Measurements from ENCODE around the gene CBLB.

CBLB gene

GRCh38 chr3:105828703-105829102, 40.1 kb downstream of the CBLB start:
- Histone ChIP-seq H3K9ac (ENCODE audit: insufficient read length) (no peak overlapping the region), H3K27ac (no peak overlapping the region), H3K4me3 (no peak overlapping the region), H3K36me3 (ENCODE audit: insufficient read depth, low read length) (no peaks in the 10 kb centered on the region), H3K9me3 (ENCODE audit: low read depth, low read length) (no peaks in the 10 kb centered on the region)
- TF ChIP-seq FOXP2 (optimal IDR thresholded peaks at IDR 0.05; ENCODE audit: control extremely low read depth, extremely low read length, insufficient read depth): no peak
- no peak for TF ChIP-seq EZH2 (IDR thresholded peaks at IDR 0.05)
- TF ChIP-seq POLR2AphosphoS5 (IDR thresholded peaks at IDR 0.05; ENCODE audit: borderline replicate concordance, low read depth, low read length): no peak
- DNase-seq (ENCODE audit: low read depth, low spot score): no peak

GRCh38 chr3:105827959-105828358, 40.9 kb downstream of the CBLB start:
- TF ChIP-seq POLR2AphosphoS5 (IDR thresholded peaks at IDR 0.05; ENCODE audit: borderline replicate concordance, low read depth, low read length): no peak
- no peak for TF ChIP-seq FOXP2 (optimal IDR thresholded peaks at IDR 0.05; ENCODE audit: control extremely low read depth, extremely low read length, insufficient read depth)
- TF ChIP-seq EZH2 (IDR thresholded peaks at IDR 0.05): no peak
- H3K4me3 ChIP-seq: no peak overlapping the region
- DNase-seq (ENCODE audit: low read depth, low spot score): no peak
- no peak overlapping the region for H3K9ac ChIP-seq (ENCODE audit: insufficient read length)
- H3K27ac ChIP-seq: no peak overlapping the region
- no peaks in the 10 kb centered on the region for H3K9me3 ChIP-seq (ENCODE audit: low read depth, low read length)
- no peaks in the 10 kb centered on the region for H3K36me3 ChIP-seq (ENCODE audit: insufficient read depth, low read length)

GRCh38 chr3:105826778-105827634, 41.8 kb downstream of the CBLB start:
- Histone ChIP-seq H3K27ac (no peak overlapping the region), H3K4me3 (no peak overlapping the region), H3K36me3 (ENCODE audit: insufficient read depth, low read length) (no peaks in the 10 kb centered on the region), H3K9me3 (ENCODE audit: low read depth, low read length) (no peaks in the 10 kb centered on the region), H3K9ac (ENCODE audit: insufficient read length) (no peak overlapping the region)
- TF ChIP-seq POLR2AphosphoS5 (IDR thresholded peaks at IDR 0.05; ENCODE audit: borderline replicate concordance, low read depth, low read length) (no peak), FOXP2 (optimal IDR thresholded peaks at IDR 0.05; ENCODE audit: control extremely low read depth, extremely low read length, insufficient read depth) (no peak), EZH2 (IDR thresholded peaks at IDR 0.05) (no peak)
- no peak for DNase-seq (ENCODE audit: low read depth, low spot score)

- no peak overlapping the region for H3K27ac ChIP-seq
- no peak overlapping the region for H3K4me3 ChIP-seq
- no peak for TF ChIP-seq POLR2AphosphoS5 (IDR thresholded peaks at IDR 0.05; ENCODE audit: borderline replicate concordance, low read depth, low read length)
- TF ChIP-seq FOXP2 (optimal IDR thresholded peaks at IDR 0.05; ENCODE audit: control extremely low read depth, extremely low read length, insufficient read depth): no peak
- TF ChIP-seq EZH2 (IDR thresholded peaks at IDR 0.05): no peak
- H3K9me3 ChIP-seq (ENCODE audit: low read depth, low read length): no peaks in the 10 kb centered on the region
- no peak for DNase-seq (ENCODE audit: low read depth, low spot score)
- H3K9ac ChIP-seq (ENCODE audit: insufficient read length): no peak overlapping the region
- no peaks in the 10 kb centered on the region for H3K36me3 ChIP-seq (ENCODE audit: insufficient read depth, low read length)
Measured at GRCh38 chr3:105824129-105824528, 44.7 kb downstream of the CBLB start.

- H3K36me3 ChIP-seq (ENCODE audit: insufficient read depth, low read length): no peaks in the 10 kb centered on the region
- DNase-seq (ENCODE audit: low read depth, low spot score): no peak
- no peak overlapping the region for H3K9ac ChIP-seq (ENCODE audit: insufficient read length)
- H3K4me3 ChIP-seq: no peak overlapping the region
- no peak for TF ChIP-seq POLR2AphosphoS5 (IDR thresholded peaks at IDR 0.05; ENCODE audit: borderline replicate concordance, low read depth, low read length)
- TF ChIP-seq EZH2 (IDR thresholded peaks at IDR 0.05): no peak
- TF ChIP-seq FOXP2 (optimal IDR thresholded peaks at IDR 0.05; ENCODE audit: control extremely low read depth, extremely low read length, insufficient read depth): no peak
- H3K9me3 ChIP-seq (ENCODE audit: low read depth, low read length): no peaks in the 10 kb centered on the region
- no peak overlapping the region for H3K27ac ChIP-seq
Measured at GRCh38 chr3:105823149-105823867, 45.5 kb downstream of the CBLB start.

- TF ChIP-seq FOXP2 (optimal IDR thresholded peaks at IDR 0.05; ENCODE audit: control extremely low read depth, extremely low read length, insufficient read depth) (no peak), POLR2AphosphoS5 (IDR thresholded peaks at IDR 0.05; ENCODE audit: borderline replicate concordance, low read depth, low read length) (no peak), EZH2 (IDR thresholded peaks at IDR 0.05) (no peak)
- Histone ChIP-seq H3K27ac (no peak overlapping the region), H3K4me3 (no peak overlapping the region), H3K9ac (ENCODE audit: insufficient read length) (no peak overlapping the region), H3K36me3 (ENCODE audit: insufficient read depth, low read length) (no peaks in the 10 kb centered on the region), H3K9me3 (ENCODE audit: low read depth, low read length) (no peaks in the 10 kb centered on the region)
- no peak for DNase-seq (ENCODE audit: low read depth, low spot score)
Measured at GRCh38 chr3:105822171-105823123, 46.4 kb downstream of the CBLB start.

- TF ChIP-seq FOXP2 (optimal IDR thresholded peaks at IDR 0.05; ENCODE audit: control extremely low read depth, extremely low read length, insufficient read depth): no peak
- TF ChIP-seq EZH2 (IDR thresholded peaks at IDR 0.05): no peak
- TF ChIP-seq POLR2AphosphoS5 (IDR thresholded peaks at IDR 0.05; ENCODE audit: borderline replicate concordance, low read depth, low read length): no peak
- H3K4me3 ChIP-seq: no peak overlapping the region
- H3K36me3 ChIP-seq (ENCODE audit: insufficient read depth, low read length): no peaks in the 10 kb centered on the region
Measured at GRCh38 chr3:105821433-105821832, 47.4 kb downstream of the CBLB start.

More at GRCh38 chr3:105821433-105821832, 47.4 kb downstream of the CBLB start:
- Histone ChIP-seq H3K9me3 (ENCODE audit: low read depth, low read length) (no peaks in the 10 kb centered on the region), H3K9ac (ENCODE audit: insufficient read length) (no peak overlapping the region), H3K27ac (no peak overlapping the region)
- no peak for DNase-seq (ENCODE audit: low read depth, low spot score)
